Measurements from ENCODE around the gene CNTRL. TPM values are rescaled to one million over a fixed set of nuclear protein-coding genes. Genes with fewer than 3 reads are reported as not detected.

Gene CNTRL
- polyA plus RNA-seq, 2 of the 4 experiments (the other 2 are of a cell fraction) = 5.1 to 15.0 TPM

DNA sequence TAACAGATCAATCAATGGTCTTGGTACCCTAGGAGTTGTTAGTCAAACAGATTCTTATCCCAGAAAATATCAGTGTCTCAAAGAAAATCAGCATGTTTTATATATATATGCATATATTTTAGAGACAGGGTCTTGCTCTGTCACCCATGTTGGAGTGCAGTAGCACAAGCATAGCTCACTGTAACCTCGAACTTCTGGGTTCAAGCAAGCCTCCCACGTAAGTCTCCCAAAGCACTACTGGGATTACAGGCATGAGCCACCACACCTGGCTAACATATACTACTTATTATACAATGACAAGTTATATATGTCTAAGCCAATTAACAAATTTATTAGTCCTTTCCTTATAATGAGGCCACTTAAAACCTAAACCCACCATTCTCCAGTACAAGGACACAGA lies 116.5 kb downstream of the CNTRL start:
- no peak for DNase-seq (ENCODE audit: low read depth in 1 of 2, low spot score in 1 of 2)
- CTCF ChIA-PET = no interaction called here
- peaks cover 56% of the 10 kb centered on the region for H3K4me1 ChIP-seq
- H3K4me2 ChIP-seq = no peak overlapping the region
- H3K4me3 ChIP-seq = no peak overlapping the region
- WGBS (ENCODE audit: missing lambda C conversion rate) = 84% methylated on average over 2 of the region's 2 CpGs
- no peak for FAIRE-seq
- no peak for ATAC-seq
- TF ChIP-seq FOSB (CRISPR knock-in tag; IDR thresholded peaks at IDR 0.05) = no peak
- no peak for TF ChIP-seq HMGXB4 (CRISPR knock-in tag; IDR thresholded peaks at IDR 0.05; ENCODE audit: borderline replicate concordance)
- H3K9me3 ChIP-seq = no peaks in the 10 kb centered on the region
- no peak overlapping the region for H3K27ac ChIP-seq
- POLR2A ChIA-PET = no interaction called here

DNA sequence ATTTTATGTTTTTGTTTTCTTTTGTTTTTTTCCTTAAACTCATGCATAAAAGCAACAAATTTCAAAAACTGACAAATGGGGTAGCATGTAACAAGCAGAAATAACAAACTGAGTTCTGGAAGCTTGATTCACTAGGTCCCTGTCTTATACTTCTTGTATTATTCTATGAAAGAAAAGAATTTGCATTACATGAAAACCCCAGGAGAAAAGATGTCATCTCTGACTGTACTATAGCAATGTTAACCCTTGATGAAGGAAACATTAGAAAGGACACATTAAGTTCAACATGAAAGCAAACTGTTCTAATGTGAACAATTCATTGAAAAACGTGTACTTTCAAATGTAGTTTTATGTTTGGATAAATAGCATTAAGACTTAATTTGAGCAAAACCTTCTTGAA lies 117.8 kb downstream of the CNTRL start:
- Histone ChIP-seq H3K27ac (no peak overlapping the region), H3K4me2 (peak overlapping the region; percentile 14; the same call in 1 of the 3 replicates), H3K4me1 (peaks cover 64% of the 10 kb centered on the region), H3K9me3 (no peaks in the 10 kb centered on the region), H3K4me3 (no peak overlapping the region)
- no peak for DNase-seq (ENCODE audit: low read depth in 1 of 2, low spot score in 1 of 2)
- no peak for FAIRE-seq
- WGBS (ENCODE audit: missing lambda C conversion rate) = 46% methylated on average over 1 of the region's 1 CpG
- ChIA-PET CTCF (no interaction called here), POLR2A (no interaction called here)
- ATAC-seq = no peak
- no peak for TF ChIP-seq POLR2A (IDR thresholded peaks at IDR 0.05; ENCODE audit: low read length)
- TF ChIP-seq ZFP36 (IDR thresholded peaks at IDR 0.05; ENCODE audit: borderline replicate concordance, partially characterized antibody) = no peak
- TF ChIP-seq HOXB5 (CRISPR knock-in tag; IDR thresholded peaks at IDR 0.05) = no peak
- no peak for TF ChIP-seq TP53 (CRISPR knock-in tag; IDR thresholded peaks at IDR 0.05)
- TF ChIP-seq KDM5A (IDR thresholded peaks at IDR 0.05) = no peak
- TF ChIP-seq ESRRA (IDR thresholded peaks at IDR 0.05; ENCODE audit: borderline replicate concordance, low read length) = no peak
- TF ChIP-seq GATA3 (IDR thresholded peaks at IDR 0.05; ENCODE audit: borderline replicate concordance) = no peak
- TF ChIP-seq EHF (CRISPR knock-in tag; IDR thresholded peaks at IDR 0.05) = no peak
- no peak for TF ChIP-seq MAFK (IDR thresholded peaks at IDR 0.05; ENCODE audit: partially characterized antibody)
- no peak for TF ChIP-seq RAD21 (conservative IDR thresholded peaks at IDR 0.05 in 1 of 2, IDR thresholded peaks at IDR 0.05 in 1 of 2)

GRCh38 chr9:121192959-121193640 lies 118.3 kb downstream of the CNTRL start:
- no peak overlapping the region for H3K27ac ChIP-seq
- TF ChIP-seq MYC (IDR thresholded peaks at IDR 0.05; ENCODE audit: borderline replicate concordance, low read length) = no peak
- TF ChIP-seq KDM5A (IDR thresholded peaks at IDR 0.05) = no peak
- TF ChIP-seq MAX (IDR thresholded peaks at IDR 0.05) = no peak
- TF ChIP-seq RCOR1 (IDR thresholded peaks at IDR 0.05; ENCODE audit: low read depth, low read length) = no peak
- no peak for TF ChIP-seq RARB (CRISPR knock-in tag; IDR thresholded peaks at IDR 0.05)
- TF ChIP-seq ZNF302 (CRISPR knock-in tag; IDR thresholded peaks at IDR 0.05) = no peak
- no peak for TF ChIP-seq JUNB (IDR thresholded peaks at IDR 0.05)
- TF ChIP-seq, protein P1, sequence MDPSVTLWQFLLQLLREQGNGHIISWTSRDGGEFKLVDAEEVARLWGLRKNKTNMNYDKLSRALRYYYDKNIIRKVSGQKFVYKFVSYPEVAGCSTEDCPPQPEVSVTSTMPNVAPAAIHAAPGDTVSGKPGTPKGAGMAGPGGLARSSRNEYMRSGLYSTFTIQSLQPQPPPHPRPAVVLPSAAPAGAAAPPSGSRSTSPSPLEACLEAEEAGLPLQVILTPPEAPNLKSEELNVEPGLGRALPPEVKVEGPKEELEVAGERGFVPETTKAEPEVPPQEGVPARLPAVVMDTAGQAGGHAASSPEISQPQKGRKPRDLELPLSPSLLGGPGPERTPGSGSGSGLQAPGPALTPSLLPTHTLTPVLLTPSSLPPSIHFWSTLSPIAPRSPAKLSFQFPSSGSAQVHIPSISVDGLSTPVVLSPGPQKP (IDR thresholded peaks at IDR 0.05; ENCODE audit: low read depth, low read length) = no peak
- no peak for TF ChIP-seq HOXB13 (CRISPR knock-in tag; IDR thresholded peaks at IDR 0.05; ENCODE audit: low read depth)
- no peak for TF ChIP-seq FOXS1 (CRISPR knock-in tag; IDR thresholded peaks at IDR 0.05)
- no peak for TF ChIP-seq TFCP2L1 (CRISPR knock-in tag; IDR thresholded peaks at IDR 0.05)
- no peak for TF ChIP-seq HMGXB4 (CRISPR knock-in tag; IDR thresholded peaks at IDR 0.05; ENCODE audit: borderline replicate concordance)
- TF ChIP-seq ZSCAN20 (CRISPR knock-in tag; IDR thresholded peaks at IDR 0.05) = no peak
- no peak for TF ChIP-seq FOSL2 (IDR thresholded peaks at IDR 0.05)
- no peak for TF ChIP-seq FOSL2 (CRISPR knock-in tag; IDR thresholded peaks at IDR 0.05)
- no peak for TF ChIP-seq TP53 (CRISPR knock-in tag; IDR thresholded peaks at IDR 0.05)
- H3K9me3 ChIP-seq = no peaks in the 10 kb centered on the region
- no peak overlapping the region for H3K4me3 ChIP-seq
- FAIRE-seq (no peak), ATAC-seq (no peak), DNase-seq (ENCODE audit: low read depth in 1 of 2, low spot score in 1 of 2) (no peak)
- POLR2A ChIA-PET = no interaction called here
- CTCF ChIA-PET = interaction anchor here (1.0 to 1.5 kb wide), 2 partner anchors 85 to 206 kb away, joined by 3 read pairs; no protein-coding TSS in a partner anchor
- peaks cover 64% of the 10 kb centered on the region for H3K4me1 ChIP-seq
- H3K4me2 ChIP-seq = peak overlapping the region; percentile 14
- WGBS (ENCODE audit: missing lambda C conversion rate) = 0% methylated on average over 1 of the region's 1 CpG
